ENCODE results near the gene TTC23.

TTC23 gene

DNA sequence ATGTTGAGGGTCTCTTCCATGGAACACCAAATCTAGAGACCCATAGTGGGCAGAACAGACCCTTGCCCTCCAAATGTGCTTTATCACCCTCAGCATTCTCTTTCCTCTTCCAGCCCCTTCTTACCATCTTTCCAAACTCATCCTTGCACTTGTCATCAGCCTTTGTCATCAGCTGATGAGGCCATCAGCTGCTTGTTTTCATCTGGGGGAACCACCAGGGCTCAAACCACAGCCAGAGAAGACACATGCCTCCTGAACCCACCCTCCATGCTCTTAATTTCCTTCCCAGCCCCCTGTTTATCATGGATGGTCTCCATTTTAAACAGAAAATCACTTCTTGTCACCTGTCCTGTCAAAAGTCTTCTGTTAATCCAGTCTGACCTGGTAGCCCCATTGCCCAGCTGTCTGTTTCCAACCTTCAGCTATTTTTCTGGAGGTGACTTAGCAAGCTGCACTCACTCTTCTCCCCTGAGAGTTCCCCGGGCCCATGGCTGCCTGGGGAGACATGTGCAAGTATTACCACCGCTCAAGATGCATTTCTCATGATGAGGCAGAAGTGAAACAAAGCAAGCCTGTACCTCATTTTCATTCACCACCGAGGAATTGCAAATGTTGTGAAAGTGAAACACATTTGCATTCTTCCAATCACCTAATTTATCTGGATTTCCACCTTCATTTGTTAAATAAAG, 159.2 kb downstream of the TTC23 start:
- DNase-seq (ENCODE audit: extremely low read depth in 1 of 2, low read depth in 1 of 2): no peak

GRCh38 chr15:99087405-99087943, 161.9 kb downstream of the TTC23 start:
- DNase-seq (ENCODE audit: extremely low read depth in 1 of 2, low read depth in 1 of 2): no peak

DNA sequence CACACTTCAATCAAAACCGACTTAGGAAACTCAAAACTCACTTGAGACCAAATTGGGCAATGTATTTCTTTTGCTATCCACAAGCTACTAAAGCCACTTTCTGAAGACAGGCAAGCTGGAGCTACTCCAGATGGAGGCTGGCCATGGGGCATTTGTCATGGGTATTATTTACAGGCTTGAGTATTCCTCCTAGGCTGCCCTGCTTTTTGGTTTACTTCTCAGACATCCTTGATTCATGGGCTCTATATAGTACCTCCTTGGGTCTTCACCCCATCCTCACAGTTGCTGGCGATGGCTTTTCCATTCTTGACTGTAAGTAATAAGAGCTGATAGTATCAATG, 163.1 kb downstream of the TTC23 start:
- no peak for DNase-seq (ENCODE audit: extremely low read depth in 1 of 2, low read depth in 1 of 2)

All from stimulated activated CD8-positive, alpha-beta memory T cell treated with anti-CD3 and anti-CD28 coated beads, Interleukin-7, amount 100 ng/mL, for 48 hours (primary cell).